Osteoblast (primary cell): Measurements from ENCODE around the gene BPIFB2. TPM values are rescaled to one million over a fixed set of nuclear protein-coding genes. Genes with fewer than 3 reads are reported as not detected.

Source experiments
- DNase-seq: peaks from one replicate; pipeline ENCODE4 v3.0.0; 2011; ENCODE audit warnings: low spot score, mixed read lengths; ENCODE audit not compliant: insufficient read length; ENCODE audit errors: missing footprints
- H2AFZ ChIP-seq: 2 replicates; pipeline ENCODE4 v1.6.0; 2011; ENCODE audit warnings: mild to moderate bottlenecking, low read length
- H3K27ac ChIP-seq: 2 replicates; pipeline ENCODE4 v1.5.1; 2011; ENCODE audit warnings: mild to moderate bottlenecking, low read depth, low read length, moderate library complexity
- H3K27me3 ChIP-seq: 2 replicates; pipeline ENCODE4 v1.6.0; 2012; ENCODE audit warnings: mild to moderate bottlenecking, control low read depth, inconsistent platforms, low read length, moderate library complexity; ENCODE audit not compliant: insufficient read depth
- H3K36me3 ChIP-seq: 2 replicates; pipeline ENCODE4 v1.5.1; 2011; ENCODE audit warnings: mild to moderate bottlenecking, low read length, control low read depth, moderate library complexity; ENCODE audit not compliant: insufficient read depth
- H3K4me1 ChIP-seq: 2 replicates; pipeline ENCODE4 v1.5.1; 2011; ENCODE audit warnings: mild to moderate bottlenecking, low read length, control low read depth, moderate library complexity; ENCODE audit not compliant: insufficient read depth
- H3K4me2 ChIP-seq: 2 replicates; pipeline ENCODE4 v1.6.0; 2011; ENCODE audit warnings: mild to moderate bottlenecking, low read length; ENCODE audit not compliant: insufficient read depth
- H3K4me3 ChIP-seq: fragments of 200-600 bp; sonication (generic); 3 replicates; pipeline ENCODE4 v1.5.1; 2012; ENCODE audit warnings: mild to moderate bottlenecking, low read length, inconsistent platforms; ENCODE audit not compliant: insufficient read depth
- H3K79me2 ChIP-seq: 2 replicates; pipeline ENCODE4 v1.6.0; 2012; ENCODE audit warnings: mild to moderate bottlenecking, low read length, control low read depth, inconsistent platforms; ENCODE audit not compliant: insufficient read depth
- H3K9me3 ChIP-seq: 2 replicates; pipeline ENCODE4 v1.5.1; 2011; ENCODE audit warnings: low read depth, low read length, control low read depth
- H4K20me1 ChIP-seq: 2 replicates; pipeline ENCODE4 v1.6.0; 2012; ENCODE audit warnings: mild to moderate bottlenecking, low read length, control low read depth; ENCODE audit not compliant: insufficient read depth
- total RNA-seq: library from RNA; depleted of rRNA; stranded (reverse); fragments of >200 nt; gene quantifications from 2 replicates; pipeline ENCODE4 v1.2.3, GENCODE V29; 2012
- TF ChIP-seq, protein P1 (sequence below): IDR thresholded peaks from 2 replicates; pipeline ENCODE4 v1.5.1; 2011; ENCODE audit warnings: mild to moderate bottlenecking, low read depth, low read length, moderate library complexity; ENCODE audit errors: extremely low read depth

The BPIFB2 gene
- total RNA-seq, 1 donor = not detected

- Histone ChIP-seq H2AFZ (no peak overlapping the region), H3K4me2 (no peak overlapping the region), H4K20me1 (no peaks in the 10 kb centered on the region), H3K4me3 (no peak overlapping the region), H3K9me3 (no peaks in the 10 kb centered on the region), H3K27ac (no peak overlapping the region), H3K79me2 (no peaks in the 10 kb centered on the region), H3K36me3 (no peaks in the 10 kb centered on the region), H3K27me3 (peaks cover 3% of the 10 kb centered on the region), H3K4me1 (no peaks in the 10 kb centered on the region)
- TF ChIP-seq, protein P1, sequence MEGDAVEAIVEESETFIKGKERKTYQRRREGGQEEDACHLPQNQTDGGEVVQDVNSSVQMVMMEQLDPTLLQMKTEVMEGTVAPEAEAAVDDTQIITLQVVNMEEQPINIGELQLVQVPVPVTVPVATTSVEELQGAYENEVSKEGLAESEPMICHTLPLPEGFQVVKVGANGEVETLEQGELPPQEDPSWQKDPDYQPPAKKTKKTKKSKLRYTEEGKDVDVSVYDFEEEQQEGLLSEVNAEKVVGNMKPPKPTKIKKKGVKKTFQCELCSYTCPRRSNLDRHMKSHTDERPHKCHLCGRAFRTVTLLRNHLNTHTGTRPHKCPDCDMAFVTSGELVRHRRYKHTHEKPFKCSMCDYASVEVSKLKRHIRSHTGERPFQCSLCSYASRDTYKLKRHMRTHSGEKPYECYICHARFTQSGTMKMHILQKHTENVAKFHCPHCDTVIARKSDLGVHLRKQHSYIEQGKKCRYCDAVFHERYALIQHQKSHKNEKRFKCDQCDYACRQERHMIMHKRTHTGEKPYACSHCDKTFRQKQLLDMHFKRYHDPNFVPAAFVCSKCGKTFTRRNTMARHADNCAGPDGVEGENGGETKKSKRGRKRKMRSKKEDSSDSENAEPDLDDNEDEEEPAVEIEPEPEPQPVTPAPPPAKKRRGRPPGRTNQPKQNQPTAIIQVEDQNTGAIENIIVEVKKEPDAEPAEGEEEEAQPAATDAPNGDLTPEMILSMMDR = no peak
- no peak for DNase-seq
Measured at GRCh38 chr20:33065785-33066184, 58.3 kb downstream of the BPIFB2 start.

- H4K20me1 ChIP-seq = no peaks in the 10 kb centered on the region
- no peaks in the 10 kb centered on the region for H3K36me3 ChIP-seq
- no peaks in the 10 kb centered on the region for H3K9me3 ChIP-seq
- H3K27me3 ChIP-seq = peaks cover 3% of the 10 kb centered on the region
- no peak overlapping the region for H3K4me2 ChIP-seq
- no peaks in the 10 kb centered on the region for H3K79me2 ChIP-seq
- no peak for DNase-seq
- TF ChIP-seq, protein P1 = no peak
- no peaks in the 10 kb centered on the region for H3K4me1 ChIP-seq
- no peak overlapping the region for H2AFZ ChIP-seq
- no peak overlapping the region for H3K27ac ChIP-seq
- H3K4me3 ChIP-seq = no peak overlapping the region
Measured at GRCh38 chr20:33067806-33068205, 60.3 kb downstream of the BPIFB2 start.

DNA sequence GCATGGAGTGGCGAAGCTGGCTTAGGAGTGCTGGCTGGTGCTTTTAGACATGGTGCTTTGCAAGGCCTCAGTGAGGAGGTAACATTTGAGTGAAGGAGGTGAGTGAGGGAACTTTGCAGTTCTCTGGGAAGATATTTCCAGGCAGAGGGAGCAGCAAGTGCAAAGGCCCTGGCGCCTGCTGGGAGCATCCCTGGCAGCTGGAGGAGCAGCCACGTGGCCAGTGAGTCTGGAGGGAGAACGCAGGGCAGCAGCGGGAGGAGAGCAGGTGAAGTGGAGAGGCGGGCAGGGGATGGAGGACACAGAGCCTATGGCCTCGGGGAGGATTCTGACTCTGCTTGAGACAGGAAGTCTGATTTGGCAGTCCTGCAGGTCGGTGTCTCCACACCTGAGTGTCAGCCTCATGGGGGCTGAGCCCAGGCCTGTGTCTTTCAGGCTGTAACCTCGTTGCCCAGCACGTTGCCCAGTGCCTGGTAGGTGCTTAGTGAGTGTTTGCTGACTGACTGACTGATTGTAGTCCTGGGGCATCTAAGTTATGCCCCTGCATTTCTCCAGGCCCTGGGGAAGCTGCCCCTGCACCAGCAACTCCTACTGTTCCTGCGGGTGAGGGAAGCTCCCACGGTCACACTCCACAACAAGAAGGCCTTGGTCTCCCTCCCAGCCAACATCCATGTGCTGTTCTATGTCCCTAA, 60.9 kb downstream of the BPIFB2 start:
- TF ChIP-seq, protein P1 = no peak
- H4K20me1 ChIP-seq = no peaks in the 10 kb centered on the region
- no peaks in the 10 kb centered on the region for H3K4me1 ChIP-seq
- no peak overlapping the region for H3K4me3 ChIP-seq
- no peak overlapping the region for H3K4me2 ChIP-seq
- H3K27ac ChIP-seq = no peak overlapping the region
- DNase-seq = no peak
- no peak overlapping the region for H2AFZ ChIP-seq
- H3K27me3 ChIP-seq = peaks cover 3% of the 10 kb centered on the region
- no peaks in the 10 kb centered on the region for H3K79me2 ChIP-seq
- H3K36me3 ChIP-seq = no peaks in the 10 kb centered on the region
- no peaks in the 10 kb centered on the region for H3K9me3 ChIP-seq

DNA sequence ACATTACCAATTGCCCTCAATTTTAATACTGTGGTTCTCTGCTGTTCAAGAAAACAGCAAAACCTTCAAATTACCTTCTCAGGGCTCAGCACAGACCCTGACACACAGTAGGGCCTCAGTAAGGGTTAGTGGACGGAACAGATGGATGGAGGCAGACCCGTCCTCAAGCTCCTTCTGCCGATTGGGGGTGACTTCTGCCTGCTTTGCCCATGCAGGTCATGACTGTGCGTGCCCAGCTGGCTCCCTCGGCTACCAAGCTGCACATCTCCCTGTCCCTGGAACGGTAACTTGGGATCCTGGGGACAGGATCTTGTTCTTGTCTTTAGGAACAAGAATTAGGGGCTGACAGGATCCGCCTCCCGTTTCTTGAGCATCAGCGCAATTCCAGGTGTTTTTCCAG, 62.2 kb downstream of the BPIFB2 start:
- Histone ChIP-seq H3K79me2 (no peaks in the 10 kb centered on the region), H3K4me1 (no peaks in the 10 kb centered on the region), H4K20me1 (no peaks in the 10 kb centered on the region), H3K27ac (no peak overlapping the region), H3K4me2 (no peak overlapping the region), H3K36me3 (no peaks in the 10 kb centered on the region), H3K27me3 (peaks cover 6% of the 10 kb centered on the region), H3K9me3 (no peaks in the 10 kb centered on the region), H2AFZ (no peak overlapping the region), H3K4me3 (no peak overlapping the region)
- no peak for DNase-seq
- TF ChIP-seq, protein P1 = no peak
